LHCN-M2 (cell line): Measurements from ENCODE around the gene FLRT2. TPM values are rescaled to one million over a fixed set of nuclear protein-coding genes. Genes with fewer than 3 reads are reported as not detected.
A peak's percentile ranks its signal among the peaks of the same experiment; 100 is the strongest.

ENCODE experiments used
- DNase-seq: peaks from one replicate; pipeline ENCODE4 v3.0.0-alpha.2; 2012; ENCODE audit warnings: low read depth
- polyA plus RNA-seq: library from polyadenylated mRNA; unstranded; fragments of >200 nt; gene quantifications from one replicate; pipeline ENCODE4 v1.2.1, GENCODE V29; 2012; ENCODE audit warnings: missing spikeins
- total RNA-seq: library from RNA; depleted of rRNA; stranded (reverse); fragments of >200 nt; gene quantifications from 2 replicates; pipeline ENCODE4 v1.2.3, GENCODE V29; 2014; rRNA removed

FLRT2 gene, protein sequence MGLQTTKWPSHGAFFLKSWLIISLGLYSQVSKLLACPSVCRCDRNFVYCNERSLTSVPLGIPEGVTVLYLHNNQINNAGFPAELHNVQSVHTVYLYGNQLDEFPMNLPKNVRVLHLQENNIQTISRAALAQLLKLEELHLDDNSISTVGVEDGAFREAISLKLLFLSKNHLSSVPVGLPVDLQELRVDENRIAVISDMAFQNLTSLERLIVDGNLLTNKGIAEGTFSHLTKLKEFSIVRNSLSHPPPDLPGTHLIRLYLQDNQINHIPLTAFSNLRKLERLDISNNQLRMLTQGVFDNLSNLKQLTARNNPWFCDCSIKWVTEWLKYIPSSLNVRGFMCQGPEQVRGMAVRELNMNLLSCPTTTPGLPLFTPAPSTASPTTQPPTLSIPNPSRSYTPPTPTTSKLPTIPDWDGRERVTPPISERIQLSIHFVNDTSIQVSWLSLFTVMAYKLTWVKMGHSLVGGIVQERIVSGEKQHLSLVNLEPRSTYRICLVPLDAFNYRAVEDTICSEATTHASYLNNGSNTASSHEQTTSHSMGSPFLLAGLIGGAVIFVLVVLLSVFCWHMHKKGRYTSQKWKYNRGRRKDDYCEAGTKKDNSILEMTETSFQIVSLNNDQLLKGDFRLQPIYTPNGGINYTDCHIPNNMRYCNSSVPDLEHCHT
- total RNA-seq = 7.5 and 17.6 TPM in 2 replicates
- polyA plus RNA-seq = 20.2 TPM

DNA sequence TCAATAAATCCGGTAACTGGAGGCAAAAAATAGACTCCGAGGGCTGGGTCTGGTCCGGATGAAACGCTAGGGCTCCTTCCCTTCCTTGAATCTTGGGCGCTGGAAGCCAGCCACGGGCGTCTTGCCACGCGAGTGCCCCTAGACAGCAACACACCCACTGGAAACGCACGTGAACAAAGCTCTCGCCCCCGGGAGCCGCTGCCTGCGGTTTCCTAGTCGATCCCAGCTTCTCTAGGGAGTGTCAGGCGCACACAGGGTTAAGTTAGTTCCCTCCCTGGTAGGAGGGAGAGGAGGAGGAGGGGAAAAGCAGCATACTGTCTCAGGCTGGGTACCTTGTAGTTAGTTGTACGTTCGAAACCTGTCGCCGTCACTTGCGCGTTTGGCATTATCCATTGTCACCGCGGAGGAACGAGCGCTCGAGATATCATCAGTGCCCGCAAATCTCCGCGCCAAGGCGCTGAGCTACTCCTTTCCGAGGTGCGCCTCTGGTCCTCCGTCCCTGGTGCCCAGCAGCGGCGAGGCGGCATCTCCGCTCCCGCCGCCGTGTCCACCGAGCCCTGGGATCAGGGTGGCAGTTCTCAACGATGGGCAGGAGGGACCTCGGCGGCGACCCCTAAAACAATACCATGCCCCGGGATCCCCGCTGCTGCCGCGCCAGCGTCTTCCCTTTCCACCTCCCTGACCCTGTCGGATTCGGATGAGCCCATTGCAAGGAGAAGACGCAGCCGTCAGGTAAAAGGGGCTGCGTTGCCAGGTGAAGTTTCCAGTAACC, at the start of gene FLRT2:
Gene FLRT2, plus strand, starts transcription at position 342 of the 772 bp plus-strand sequence. CDS start 91,371 bp downstream, outside the sequence.
- peak; percentile 75 for DNase-seq

DNA sequence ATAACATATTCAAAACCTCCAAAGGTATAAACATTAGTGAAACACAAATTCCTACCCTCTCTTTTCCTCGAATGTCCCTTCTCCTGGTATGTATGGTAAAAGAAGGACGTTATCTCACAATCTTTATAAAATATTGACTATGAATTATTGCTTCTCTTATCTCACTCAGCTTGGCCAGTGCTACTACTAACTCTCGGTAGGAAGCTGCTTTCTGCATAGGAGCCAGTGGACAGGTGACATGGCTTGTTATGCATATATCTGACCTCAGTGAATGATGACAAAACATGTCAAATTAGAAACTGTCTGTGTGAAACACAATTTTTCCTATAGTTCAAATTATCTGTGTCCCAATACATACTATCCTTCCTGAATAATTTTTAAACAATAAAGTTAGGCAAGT, 48.5 kb upstream of the FLRT2 start:
- no peak for DNase-seq

DNA sequence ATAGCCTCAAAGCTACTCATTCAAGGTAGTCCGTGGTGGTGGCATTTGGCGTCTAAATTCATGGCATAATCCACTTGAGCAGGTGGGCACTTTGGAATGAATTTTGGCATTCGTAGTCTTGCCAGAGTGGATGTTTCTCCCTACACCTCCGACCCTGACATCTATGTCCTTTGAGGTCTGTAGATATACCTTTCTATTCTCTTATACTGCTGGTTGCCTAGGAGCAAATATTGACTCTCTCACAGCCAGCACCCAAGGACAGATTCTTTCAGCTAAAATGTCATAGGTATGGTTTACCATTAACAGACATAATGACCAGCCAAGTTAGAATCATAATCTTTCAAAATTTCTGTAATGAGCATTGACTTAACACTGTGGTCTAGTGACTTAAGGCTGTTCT, 47.4 kb upstream of the FLRT2 start:
- DNase-seq = no peak

DNA sequence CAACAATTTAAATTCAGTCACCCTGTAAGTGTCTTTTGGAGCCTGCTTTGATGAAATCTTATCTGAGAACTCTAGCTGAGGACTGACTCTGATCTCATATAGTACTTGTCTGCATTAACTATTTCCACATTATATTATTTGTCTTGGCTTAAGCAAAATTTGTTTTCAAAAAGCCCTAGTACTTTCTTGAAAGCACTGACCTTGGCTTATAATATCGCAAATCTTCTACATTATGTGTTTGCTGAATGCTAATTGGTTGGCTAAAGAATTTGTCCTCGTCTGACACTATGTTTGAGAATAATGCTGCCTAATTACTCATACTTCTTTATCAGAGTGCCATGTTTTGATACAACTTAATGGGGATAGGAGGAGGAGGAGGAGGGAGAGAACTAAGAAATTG, 46.9 kb upstream of the FLRT2 start:
- DNase-seq = no peak

DNA sequence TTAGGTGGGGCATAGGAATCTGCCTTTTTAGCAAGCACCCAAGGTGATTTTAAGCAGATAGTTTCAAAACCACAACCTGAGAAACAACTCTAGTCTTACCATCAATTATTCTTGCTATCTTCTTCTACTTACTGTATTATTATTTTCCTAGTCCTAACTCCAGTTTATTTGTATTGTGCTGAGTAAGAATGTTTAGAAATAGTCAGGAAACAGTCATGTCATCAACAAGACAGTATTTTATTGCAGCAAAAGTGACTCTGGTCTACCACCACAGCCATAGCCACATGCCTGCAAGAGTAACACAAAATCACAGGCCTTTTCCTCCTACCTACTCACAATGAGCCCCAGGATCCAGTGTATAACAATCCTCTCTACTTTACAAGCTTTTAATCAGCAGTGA, 46.3 kb upstream of the FLRT2 start:
- DNase-seq = no peak

DNA sequence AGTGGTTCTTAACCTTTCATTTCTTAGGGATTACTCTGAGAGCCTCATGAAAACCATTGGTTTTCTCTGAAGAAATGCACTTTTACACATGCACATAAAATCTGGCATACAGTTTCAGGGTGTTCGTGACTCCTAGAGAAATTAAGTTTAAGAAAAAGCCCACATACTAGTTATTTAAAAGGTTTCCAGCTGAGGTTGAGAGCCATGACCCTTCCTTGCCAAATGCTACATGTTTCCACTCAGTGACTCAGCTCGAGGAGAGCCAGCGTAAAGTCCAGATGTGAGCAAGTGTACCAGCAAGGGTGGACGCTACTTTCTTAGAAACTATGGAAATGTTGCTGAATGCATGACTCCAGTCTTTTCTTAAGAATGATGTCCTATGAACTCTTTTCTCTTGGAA, 42.7 kb upstream of the FLRT2 start:
- DNase-seq = no peak

DNA sequence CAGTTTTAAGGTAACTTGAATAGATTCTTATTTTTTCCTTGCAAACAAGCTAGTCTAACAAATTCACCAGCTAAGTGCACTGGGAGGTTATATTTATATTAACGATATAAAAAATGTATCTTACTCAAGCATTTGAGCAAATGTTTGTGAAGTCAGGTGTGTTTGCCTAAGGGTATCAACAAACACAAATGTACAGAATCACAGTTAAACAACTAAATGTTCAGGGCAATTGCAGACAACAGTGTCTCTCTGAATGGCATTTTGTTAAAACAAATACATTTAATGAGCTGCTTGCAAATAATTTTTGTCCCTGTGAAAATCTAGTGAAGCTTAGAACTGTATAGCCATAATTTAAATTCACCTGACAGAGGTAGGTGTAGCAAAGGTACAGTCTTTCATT, 28.2 kb upstream of the FLRT2 start:
- no peak for DNase-seq

DNA sequence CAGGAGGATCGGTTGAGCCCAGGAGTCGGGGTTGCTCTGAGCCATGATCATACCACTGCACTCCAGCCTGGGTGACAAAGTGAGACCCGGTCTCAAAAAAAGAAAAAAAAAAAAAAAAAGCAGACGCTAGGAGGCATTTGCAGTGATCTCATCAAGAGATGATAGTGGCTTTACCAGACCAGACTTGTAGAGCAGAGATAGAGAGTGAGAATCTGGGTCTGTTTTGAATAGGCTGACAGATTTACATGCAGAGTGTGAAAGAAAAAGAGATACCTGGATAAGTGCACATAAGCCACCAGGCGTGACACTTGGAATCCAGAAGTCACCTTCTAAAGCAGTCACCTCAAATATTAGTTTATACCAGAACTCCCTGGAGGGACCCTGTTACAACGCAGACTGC, 21.1 kb upstream of the FLRT2 start:
- DNase-seq = no peak

DNA sequence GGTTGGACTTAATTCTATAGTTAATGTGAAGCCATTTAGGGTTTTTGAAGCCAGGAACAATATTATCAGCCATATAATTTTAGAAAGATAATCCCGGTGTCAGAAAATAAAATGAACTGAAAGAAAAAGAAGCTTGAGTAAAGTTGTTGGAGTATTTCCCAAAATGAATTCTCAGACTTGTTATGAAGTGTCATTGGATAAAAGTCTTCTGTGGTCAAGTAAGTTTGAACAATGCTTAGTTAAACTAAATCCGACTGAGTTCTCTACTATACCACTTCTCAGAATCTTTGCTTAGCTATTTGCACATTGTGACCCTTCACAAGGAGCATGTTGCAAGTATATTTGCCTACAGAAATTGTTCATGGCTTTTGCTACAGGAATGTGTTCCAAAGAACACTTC, 17.5 kb upstream of the FLRT2 start:
- DNase-seq = no peak

DNA sequence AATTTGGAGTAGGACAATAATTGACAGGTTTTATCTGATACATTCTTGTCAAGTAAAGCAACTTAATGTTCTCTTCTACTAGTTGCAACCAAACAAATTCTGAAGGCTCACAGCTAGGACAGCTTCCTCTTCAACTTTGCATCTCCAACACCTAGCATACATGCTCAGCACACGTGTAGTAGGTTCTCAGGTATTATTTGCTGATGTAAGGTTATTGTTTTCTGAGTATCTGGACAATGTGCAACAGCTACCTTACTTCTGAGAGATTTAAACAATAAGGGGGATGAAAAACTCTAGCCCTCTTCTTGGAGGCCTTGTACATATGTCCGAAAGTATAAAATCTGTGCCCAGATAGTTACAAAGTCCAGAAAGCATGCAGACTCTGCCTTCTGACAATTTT, 15.5 kb upstream of the FLRT2 start:
- no peak for DNase-seq

DNA sequence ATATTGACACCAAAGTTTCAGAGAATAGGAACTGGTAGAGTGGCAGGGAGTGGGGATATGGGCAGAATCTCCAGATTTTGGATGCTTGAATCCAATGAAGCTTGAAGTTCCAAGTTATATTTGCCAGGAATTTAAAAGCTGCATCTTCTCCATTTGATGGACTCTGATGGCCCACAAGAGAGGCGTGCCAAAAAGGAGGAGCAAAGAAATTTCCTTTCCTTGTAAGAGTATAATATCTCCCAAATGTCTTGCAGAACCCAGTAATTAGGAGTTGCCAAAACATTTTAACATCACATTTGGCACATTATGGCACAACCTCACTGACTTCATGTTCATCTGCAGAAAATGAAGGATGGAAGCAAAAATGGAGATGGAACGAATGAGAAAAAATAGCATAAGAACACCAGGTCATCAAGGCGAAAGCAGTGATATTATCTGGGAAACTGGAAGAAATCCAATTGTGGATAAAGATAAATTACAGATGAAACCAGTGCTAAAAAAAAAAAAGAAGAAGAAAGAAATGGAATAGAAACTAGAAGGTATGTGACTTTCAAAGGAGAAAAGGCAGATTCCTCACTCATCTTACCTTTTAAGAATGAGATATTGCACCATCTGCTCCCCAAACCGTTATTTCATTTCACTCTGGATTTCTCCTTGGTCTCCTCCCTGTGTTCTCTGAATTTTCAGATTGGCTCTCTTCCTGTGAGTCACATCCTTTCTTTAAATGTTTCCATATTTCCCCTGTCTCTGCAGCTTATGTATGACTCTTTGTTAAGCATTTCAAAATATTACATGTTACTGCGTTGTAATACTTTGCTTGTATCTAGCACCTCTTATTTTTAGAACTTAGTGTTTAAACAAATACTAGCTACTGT, 13.5 kb upstream of the FLRT2 start:
- peak; percentile 85 for DNase-seq

DNA sequence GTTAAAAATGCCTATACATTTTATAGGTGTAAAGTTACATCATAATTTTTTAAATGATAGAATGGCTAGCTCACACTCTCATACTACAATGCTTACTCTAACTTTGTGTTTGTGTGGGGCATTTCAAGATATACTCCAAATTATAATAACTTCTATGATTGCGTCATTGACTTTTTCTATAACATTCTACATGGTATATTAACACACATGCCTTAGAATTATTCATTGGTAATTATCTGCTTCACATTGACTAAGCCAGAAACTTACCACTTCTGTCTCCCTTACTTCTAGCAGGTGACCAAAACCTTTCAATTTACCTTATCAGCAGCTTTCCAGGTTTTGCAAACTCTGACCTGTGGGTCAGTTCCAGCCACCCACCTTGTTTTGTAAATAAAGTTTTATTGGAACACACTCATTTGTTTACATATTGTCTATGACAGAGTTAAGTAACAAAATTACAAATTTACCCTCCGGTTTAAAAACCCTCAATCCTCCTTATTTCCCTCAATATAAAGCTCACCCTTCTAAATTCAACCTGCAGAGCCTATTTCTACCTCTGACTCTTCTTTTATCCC, 12.7 kb upstream of the FLRT2 start:
- no peak for DNase-seq

DNA sequence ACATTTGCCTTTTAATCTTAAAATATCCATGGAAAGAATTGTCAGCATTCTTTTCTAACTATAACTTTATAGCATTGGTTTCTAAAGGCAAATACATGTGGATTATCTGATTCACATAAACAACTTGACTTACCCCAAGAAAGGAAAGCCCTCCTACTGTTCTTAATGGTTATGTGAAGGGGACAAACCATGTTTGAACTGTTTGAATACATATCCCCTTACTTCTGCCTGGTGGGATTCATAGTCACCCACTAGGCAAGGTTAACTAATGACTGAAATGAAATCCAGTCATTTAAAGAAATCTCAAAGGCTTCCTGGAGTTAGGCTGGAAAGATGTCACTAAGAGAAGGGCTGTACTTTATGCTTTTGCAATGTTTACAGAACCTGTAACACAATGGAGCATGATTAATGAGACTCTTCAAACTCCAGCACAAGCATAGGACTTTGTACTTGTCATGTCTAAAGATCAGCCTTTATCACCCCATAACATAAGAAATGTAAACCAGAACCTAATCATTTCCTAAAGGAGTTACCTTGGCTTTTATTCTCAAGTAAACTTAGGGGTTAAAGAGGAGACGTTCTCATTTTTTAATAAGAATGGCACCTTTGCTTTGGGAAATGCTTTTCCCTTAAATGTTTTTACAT, 10.2 kb upstream of the FLRT2 start:
- DNase-seq = no peak

DNA sequence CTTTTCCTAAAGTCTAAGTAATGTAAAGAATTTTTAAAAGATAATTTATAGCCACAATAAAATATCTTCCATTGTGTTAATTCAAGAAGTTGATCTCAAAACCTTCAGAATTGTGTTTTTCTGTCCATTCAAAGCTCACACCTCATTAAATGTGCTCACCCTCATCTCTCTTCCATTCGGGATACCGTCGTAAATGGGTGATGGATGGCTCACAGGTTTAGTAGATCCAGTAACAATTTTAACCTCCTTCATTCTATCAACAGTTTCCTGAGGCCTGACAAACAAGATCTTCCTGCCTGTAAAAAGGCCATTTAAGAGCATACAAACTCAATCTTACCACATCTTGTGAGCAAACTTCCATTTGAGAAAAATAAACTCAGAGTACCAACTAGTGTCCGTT, 9.4 kb upstream of the FLRT2 start:
- DNase-seq = no peak

DNA sequence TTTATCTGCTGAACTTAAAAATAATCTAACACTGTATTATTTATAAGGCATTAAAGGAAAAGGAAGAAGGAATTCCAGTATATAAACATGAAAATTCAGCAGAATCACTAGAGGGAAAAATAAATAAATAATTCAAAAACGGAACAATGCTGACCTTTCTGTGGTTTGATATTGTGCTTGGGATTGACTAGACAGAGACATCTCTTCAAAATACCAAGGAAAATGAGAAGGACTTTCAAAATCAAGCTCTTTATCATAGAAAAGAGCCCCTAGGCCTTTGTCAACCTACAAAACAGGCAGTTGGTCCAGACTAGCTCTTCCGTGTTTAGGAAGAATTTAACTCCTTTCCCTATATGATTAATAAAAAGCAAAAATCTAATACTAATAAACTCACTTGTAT, 6.3 kb upstream of the FLRT2 start:
- no peak for DNase-seq

DNA sequence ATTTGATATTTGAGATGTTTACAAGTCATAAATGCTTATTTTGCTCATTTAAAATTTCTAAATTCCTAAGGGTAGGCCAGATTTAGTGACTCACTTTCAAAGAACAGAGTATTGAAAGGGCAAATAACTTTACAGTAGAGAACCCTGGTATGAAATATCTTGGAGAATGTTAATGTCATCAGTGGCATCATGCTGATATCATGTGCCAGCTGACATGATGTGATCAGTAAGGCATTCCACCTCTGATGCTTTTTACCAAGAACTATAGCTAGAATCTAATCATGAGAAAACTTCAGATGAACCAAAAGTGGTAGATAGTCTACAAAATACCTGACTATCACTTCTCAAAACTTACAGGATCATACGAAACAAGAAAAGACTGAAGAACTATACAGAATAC, 2.9 kb upstream of the FLRT2 start:
- DNase-seq = peak; percentile 80

DNA sequence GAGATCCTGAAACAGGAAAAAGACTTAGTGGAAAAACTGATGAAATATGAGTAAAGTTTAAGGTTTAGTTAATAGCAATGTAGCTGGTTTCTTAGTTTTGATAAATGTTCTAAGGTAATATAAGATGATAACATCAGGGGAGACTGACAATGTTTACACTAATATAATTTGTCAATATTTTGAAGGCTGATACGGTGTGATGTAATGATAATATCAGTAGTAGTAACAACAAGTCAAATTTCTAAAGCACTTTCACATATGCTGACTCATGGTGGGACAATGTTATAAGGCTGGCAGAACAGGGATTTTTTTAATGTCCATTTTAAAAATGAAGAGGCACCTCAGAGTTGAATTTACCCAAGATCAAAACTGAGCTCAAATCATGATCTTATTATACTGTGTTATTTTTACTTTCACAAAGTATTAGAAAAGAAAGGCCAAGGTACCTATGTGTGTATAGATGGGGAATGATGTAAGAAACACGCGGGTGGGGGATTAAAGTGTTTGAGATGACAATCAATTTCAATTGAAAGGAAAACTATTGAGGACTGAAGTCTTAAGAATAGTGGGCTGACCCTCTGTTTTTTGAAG, 2.4 kb upstream of the FLRT2 start:
- DNase-seq = no peak

DNA sequence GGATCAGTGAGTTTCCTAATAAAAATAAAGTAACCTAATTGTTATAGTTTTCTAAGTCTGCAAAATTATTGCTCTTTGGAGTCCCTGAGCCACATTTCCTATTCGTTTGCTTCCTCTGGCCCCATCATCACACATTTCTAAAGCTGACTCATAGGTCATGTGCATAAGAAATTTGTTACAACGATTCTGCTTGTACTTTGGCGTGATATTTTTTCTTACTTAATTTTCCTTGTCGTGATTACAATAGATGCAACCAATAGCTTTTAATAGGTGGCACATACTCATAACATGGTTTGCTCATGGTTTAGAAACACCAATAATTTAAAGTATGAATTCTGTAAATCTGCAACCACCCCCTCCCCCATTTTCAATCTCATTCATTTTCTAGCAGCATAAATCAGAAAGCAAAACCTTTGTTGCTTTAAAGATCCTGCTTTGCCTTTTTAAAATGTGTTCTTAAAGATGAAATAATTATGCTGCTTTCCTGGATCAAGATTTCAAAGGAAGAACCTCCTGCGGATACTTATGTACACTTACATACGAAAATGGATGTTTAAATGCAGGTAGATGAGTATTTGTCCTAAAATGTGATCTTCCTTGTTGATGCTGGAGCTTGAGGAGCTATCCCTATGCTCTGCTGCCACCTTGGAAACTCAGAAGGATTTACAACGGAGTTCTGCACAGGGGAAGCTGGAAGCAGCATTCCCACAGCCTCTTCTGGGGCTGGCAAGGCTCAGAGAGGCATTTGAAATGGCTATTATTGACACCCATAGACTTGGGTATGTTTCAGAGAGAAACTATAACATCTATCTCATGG, 1.7 kb upstream of the FLRT2 start:
- DNase-seq = peak; percentile 90

DNA sequence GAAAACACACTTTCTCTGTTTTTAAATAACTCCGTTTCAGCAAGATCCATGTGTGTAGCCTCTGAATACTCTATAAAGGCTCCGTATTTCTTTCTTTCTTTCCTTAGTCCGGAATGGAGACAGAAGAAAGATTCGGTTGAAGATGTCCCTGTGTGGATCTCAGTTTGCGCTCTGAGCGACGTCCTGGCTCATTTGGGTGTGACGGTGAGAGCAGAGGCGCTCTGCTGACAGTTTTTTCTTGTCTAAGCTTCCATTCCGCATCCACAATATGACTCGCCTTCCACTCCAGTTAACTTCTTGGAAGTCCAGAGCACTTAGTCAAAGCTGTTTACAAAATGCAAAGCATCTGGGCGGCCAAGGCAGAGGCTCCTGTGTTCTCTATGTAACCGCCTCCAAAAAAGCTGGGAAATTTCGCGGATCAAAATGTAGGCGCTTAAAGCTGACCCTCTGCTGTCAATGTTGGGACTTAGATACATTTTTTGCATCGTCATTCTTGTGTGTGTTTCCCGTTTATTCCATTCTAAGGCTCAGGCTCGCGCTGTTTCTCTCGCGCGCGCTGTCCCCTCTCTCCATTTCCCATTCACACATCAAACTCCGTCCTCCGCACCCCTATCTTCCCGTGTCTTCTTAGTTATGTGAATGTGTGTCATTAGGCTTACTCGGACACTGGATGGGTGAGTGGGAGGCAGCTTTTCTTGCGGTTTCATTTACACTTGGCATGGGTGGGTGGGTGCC, 880 bp upstream of the FLRT2 start:
- DNase-seq = peak; percentile 65
